Measurements from ENCODE around the gene NEURL1B.

GRCh38 chr5:172728481-172729241, 87.6 kb downstream of the NEURL1B start:
- TF ChIP-seq CTCF (IDR thresholded peaks at IDR 0.05) = no peak
- no peak for TF ChIP-seq POLR2A (IDR thresholded peaks at IDR 0.05)

Data from right lobe of liver (tissue), 4 donors.